Fibroblast of lung (primary cell): ENCODE data around the gene WFDC10B. TPM values are rescaled to one million over a fixed set of nuclear protein-coding genes. Genes with fewer than 3 reads are reported as not detected.
"Not testable (repeated sequence)": the region's sequence is repeated elsewhere in the genome, so short reads cannot be mapped to it uniquely, and the experiment has no call there.

ENCODE experiments used
- DNase-seq, 2 donors: peaks; one replicate each; pipeline versions ENCODE4 v3.0.0 to v3.0.0-alpha.2; 2010; ENCODE audit warnings: low read depth in 2 of 2
- H2AFZ ChIP-seq: 2 replicates; pipeline ENCODE4 v1.5.1; 2012; ENCODE audit warnings: low read length, control low read depth, inconsistent platforms
- H3K27ac ChIP-seq: 2 replicates; pipeline ENCODE4 v1.5.1; 2011; ENCODE audit warnings: low read length, control low read depth; ENCODE audit not compliant: insufficient read depth
- H3K27me3 ChIP-seq: 2 replicates; pipeline ENCODE4 v1.5.1; 2011; ENCODE audit warnings: mild to moderate bottlenecking, low read length; ENCODE audit not compliant: control insufficient read depth, insufficient read depth
- H3K36me3 ChIP-seq: 2 replicates; pipeline ENCODE4 v1.5.1; 2011; ENCODE audit warnings: low read length; ENCODE audit not compliant: control insufficient read depth, insufficient read depth
- H3K4me1 ChIP-seq: 2 replicates; pipeline ENCODE4 v1.5.1; 2011; ENCODE audit warnings: low read length; ENCODE audit not compliant: control insufficient read depth, insufficient read depth; ENCODE audit errors: extremely low read depth
- H3K4me2 ChIP-seq: 2 replicates; pipeline ENCODE4 v1.5.1; 2011; ENCODE audit warnings: low read length, control low read depth; ENCODE audit not compliant: insufficient read depth; ENCODE audit errors: extremely low read depth
- H3K4me3 ChIP-seq, 4 experiments: fragments of 200-600 bp in 1 of 4; sonication (generic) in 1 of 4; replicated peaks in 1 of 4; 2 replicates each; pipeline ENCODE4 v1.5.1; 2011 to 2016; ENCODE audit warnings: low read length in 4 of 4, low read depth in 3 of 4, mild to moderate bottlenecking in 3 of 4, control low read depth in 2 of 4, inconsistent platforms in 1 of 4, mixed read lengths in 1 of 4; ENCODE audit not compliant: insufficient read depth in 1 of 4; ENCODE audit errors: control extremely low read depth in 1 of 4
- H3K79me2 ChIP-seq: 2 replicates; pipeline ENCODE4 v1.5.1; 2012; ENCODE audit warnings: mild to moderate bottlenecking, low read length, inconsistent platforms; ENCODE audit not compliant: control insufficient read depth, insufficient read depth
- H3K9ac ChIP-seq: 2 replicates; pipeline ENCODE4 v1.5.1; 2011; ENCODE audit warnings: mild to moderate bottlenecking, low read length, control low read depth; ENCODE audit not compliant: insufficient read depth
- H3K9me3 ChIP-seq: 2 replicates; pipeline ENCODE4 v1.5.1; 2012; ENCODE audit warnings: low read depth, low read length; ENCODE audit not compliant: control insufficient read depth, insufficient read depth
- H4K20me1 ChIP-seq: 2 replicates; pipeline ENCODE4 v1.5.1; 2011; ENCODE audit warnings: low read length; ENCODE audit not compliant: control insufficient read depth, insufficient read depth; ENCODE audit errors: extremely low read depth
- CTCF ChIP-seq, 2 donors: IDR thresholded peaks in 1 of 2; conservative IDR thresholded peaks in 1 of 2; 1 replicate in 1 of 2; 2 replicates in 1 of 2; pipeline ENCODE4 v1.5.1; 2011 to 2012; ENCODE audit warnings: low read length in 2 of 2, control low read depth in 1 of 2, inconsistent platforms in 1 of 2, low read depth in 1 of 2, mild to moderate bottlenecking in 1 of 2
- EZH2 ChIP-seq: IDR thresholded peaks from 2 replicates; pipeline ENCODE4 v1.5.1; 2012; ENCODE audit warnings: low read length, control low read depth, mild to moderate bottlenecking; ENCODE audit errors: missing control alignments
- polyA plus RNA-seq, 2 donors: library from polyadenylated mRNA; depleted of rRNA in 1 of 2; stranded (reverse) in 1 of 2; unstranded in 1 of 2; fragments of >200 nt; gene quantifications; 2 replicates each; pipeline ENCODE4 v1.2.1, GENCODE V29; 2011 to 2012; ENCODE audit warnings: missing spikeins in 1 of 2
- total RNA-seq: library from RNA; depleted of rRNA; stranded (reverse); fragments of >200 nt; gene quantifications from 2 replicates; pipeline ENCODE4 v1.2.1, GENCODE V29; 2014

WFDC10B gene
- total and polyA plus RNA-seq, 2 donors (not counting 1 experiment from before 2014, with no cell fraction given), result 0.22 TPM; not detected in 1

- no peak within 1 kb of the TSS for H3K4me2 ChIP-seq
- no peak within 1 kb of the TSS for H2AFZ ChIP-seq
- DNase-seq, result no peak
- H3K27me3 ChIP-seq, result no peaks in the 10 kb centered on the region
- H4K20me1 ChIP-seq, result no peaks in the 10 kb centered on the region
- no peaks in the 10 kb centered on the region for H3K9me3 ChIP-seq
- no peak for TF ChIP-seq CTCF (conservative IDR thresholded peaks at IDR 0.05 in 1 of 2, IDR thresholded peaks at IDR 0.05 in 1 of 2; ENCODE audit: low read depth in 1 of 2, low read length in 2 of 2)
- TF ChIP-seq EZH2, result no peak
- H3K9ac ChIP-seq, result no peak within 1 kb of the TSS
- no peaks in the 10 kb centered on the region for H3K4me1 ChIP-seq
- H3K4me3 ChIP-seq, result no peak within 1 kb of the TSS
- no peak within 1 kb of the TSS for H3K27ac ChIP-seq
- H3K36me3 ChIP-seq, result no peaks in the 10 kb centered on the region
- no peaks in the 10 kb centered on the region for H3K79me2 ChIP-seq
Observed at GRCh38 chr20:45670139-45670538, 34.7 kb downstream of the WFDC10B start, which contains the start of gene WFDC11. Gene WFDC11, minus strand, starts transcription at chr20:45670239. Its CDS starts 19,639 bp downstream, at chr20:45650600.

GRCh38 chr20:45657038-45657437, 47.8 kb downstream of the WFDC10B start:
- not testable (repeated sequence) for H3K9ac ChIP-seq, DNase-seq, H3K4me1 ChIP-seq, H3K27me3 ChIP-seq, H3K4me3 ChIP-seq, H3K4me2 ChIP-seq, H2AFZ ChIP-seq, H3K9me3 ChIP-seq, H3K27ac ChIP-seq, H3K79me2 ChIP-seq, H4K20me1 ChIP-seq, H3K36me3 ChIP-seq

GRCh38 chr20:45651726-45652125, 53.1 kb downstream of the WFDC10B start:
- not testable (repeated sequence) for H4K20me1 ChIP-seq, H3K9me3 ChIP-seq, H3K4me3 ChIP-seq, H3K36me3 ChIP-seq, H3K27ac ChIP-seq, DNase-seq, H2AFZ ChIP-seq, H3K9ac ChIP-seq, H3K4me1 ChIP-seq, H3K27me3 ChIP-seq, H3K79me2 ChIP-seq, H3K4me2 ChIP-seq

- Histone ChIP-seq H3K9ac (no peak overlapping the region), H3K4me2 (no peak overlapping the region), H3K27me3 (no peaks in the 10 kb centered on the region), H3K4me3 (no peak overlapping the region), H3K4me1 (no peaks in the 10 kb centered on the region), H2AFZ (no peak overlapping the region), H3K79me2 (no peaks in the 10 kb centered on the region), H3K9me3 (no peaks in the 10 kb centered on the region), H4K20me1 (no peaks in the 10 kb centered on the region), H3K36me3 (no peaks in the 10 kb centered on the region), H3K27ac (no peak overlapping the region)
- DNase-seq, result no peak
- TF ChIP-seq EZH2 (no peak), CTCF (conservative IDR thresholded peaks at IDR 0.05 in 1 of 2, IDR thresholded peaks at IDR 0.05 in 1 of 2; ENCODE audit: low read depth in 1 of 2, low read length in 2 of 2) (no peak)
Observed at GRCh38 chr20:45649312-45649863, 55.4 kb downstream of the WFDC10B start.
